HG02642 (cell line): Measurements from ENCODE around the gene AADAT.
A peak's percentile ranks its signal among the peaks of the same experiment; 100 is the strongest.

ENCODE experiments used
- ATAC-seq: cut with Tn5 transposase; IDR thresholded peaks from one replicate; pipeline ENCODE4 v1.9.1; 2021; ENCODE audit warnings: mild to moderate bottlenecking; ENCODE audit not compliant: unreplicated experiment, poor library complexity

Gene AADAT

GRCh38 chr4:170038232-170038631 lies 51.5 kb downstream of the AADAT start:
- ATAC-seq, result no peak

- no peak for ATAC-seq
Observed at GRCh38 chr4:170037481-170037880, 52.3 kb downstream of the AADAT start.

DNA sequence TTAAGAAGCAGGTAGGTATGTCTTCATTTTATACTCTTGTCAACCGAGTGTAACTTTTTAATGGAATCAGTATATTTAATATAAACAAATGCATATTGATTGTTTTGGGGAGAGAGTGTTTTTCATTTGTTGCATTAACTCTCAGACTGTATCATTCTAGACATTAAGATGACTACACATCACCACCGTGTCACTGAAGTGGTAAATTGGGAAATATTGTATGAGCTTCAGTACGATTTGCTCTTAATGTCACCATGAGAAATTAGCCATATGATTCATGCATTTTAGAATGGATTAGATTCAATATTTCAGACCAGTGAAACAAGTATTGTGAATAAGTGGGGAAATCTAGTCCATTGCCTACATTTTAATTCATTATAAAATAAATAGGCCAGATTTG lies 53.9 kb downstream of the AADAT start:
- no peak for ATAC-seq

- ATAC-seq, result no peak
Observed at GRCh38 chr4:170035231-170035630, 54.5 kb downstream of the AADAT start.

DNA sequence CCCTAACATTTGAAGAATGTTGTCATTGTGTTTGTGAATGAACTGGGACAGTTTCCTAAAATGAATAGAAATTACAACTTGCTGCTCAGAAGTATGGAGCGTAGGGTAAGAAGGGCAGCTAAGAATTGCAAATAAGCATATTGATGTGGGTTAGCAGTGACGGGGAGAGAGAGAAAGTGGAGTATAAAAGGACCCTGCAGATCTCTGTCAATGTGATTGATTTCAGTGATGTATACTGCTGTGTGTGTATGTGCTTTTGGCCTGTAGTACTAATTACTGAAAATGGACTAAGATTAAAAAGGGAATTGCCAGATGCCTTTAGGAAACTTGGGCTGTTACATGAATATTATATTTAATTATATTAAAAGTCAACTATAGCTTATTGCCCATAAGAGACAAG lies 55.8 kb downstream of the AADAT start:
- ATAC-seq, result no peak

- no peak for ATAC-seq
Observed at GRCh38 chr4:170030121-170030520, 59.6 kb downstream of the AADAT start.

DNA sequence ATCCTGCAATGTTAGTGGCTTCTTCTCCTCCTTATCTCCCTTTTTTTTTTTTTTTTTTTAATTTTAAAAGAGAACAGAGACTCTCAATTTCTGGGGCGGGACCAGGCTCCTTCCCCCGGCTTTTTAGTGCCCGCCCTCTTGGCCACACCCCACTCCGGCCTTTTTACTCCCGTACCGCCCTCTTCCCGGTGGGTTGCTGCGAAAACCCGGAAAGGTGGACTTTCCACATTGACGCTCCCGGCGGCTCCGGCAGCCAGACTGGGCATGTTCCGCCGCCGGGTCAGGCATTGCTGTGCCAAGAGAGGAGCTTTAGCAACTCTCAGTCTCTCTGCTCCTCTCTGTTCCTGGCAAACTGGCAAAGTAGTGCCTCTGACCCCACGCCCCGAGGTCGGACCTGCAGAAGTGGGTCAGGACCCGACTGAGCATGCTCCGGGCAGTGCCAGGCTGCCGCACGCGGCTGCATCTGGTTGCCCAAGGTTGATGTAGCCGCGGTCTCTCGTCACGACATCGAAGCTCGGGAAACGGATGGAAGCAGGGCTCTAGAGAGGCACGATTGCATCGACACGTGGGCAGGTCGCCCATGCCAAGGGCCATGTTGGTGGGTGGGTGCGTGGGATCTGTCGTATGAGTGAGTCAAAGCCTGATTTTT lies 62.5 kb downstream of the AADAT start:
- peak; percentile 72 for ATAC-seq

DNA sequence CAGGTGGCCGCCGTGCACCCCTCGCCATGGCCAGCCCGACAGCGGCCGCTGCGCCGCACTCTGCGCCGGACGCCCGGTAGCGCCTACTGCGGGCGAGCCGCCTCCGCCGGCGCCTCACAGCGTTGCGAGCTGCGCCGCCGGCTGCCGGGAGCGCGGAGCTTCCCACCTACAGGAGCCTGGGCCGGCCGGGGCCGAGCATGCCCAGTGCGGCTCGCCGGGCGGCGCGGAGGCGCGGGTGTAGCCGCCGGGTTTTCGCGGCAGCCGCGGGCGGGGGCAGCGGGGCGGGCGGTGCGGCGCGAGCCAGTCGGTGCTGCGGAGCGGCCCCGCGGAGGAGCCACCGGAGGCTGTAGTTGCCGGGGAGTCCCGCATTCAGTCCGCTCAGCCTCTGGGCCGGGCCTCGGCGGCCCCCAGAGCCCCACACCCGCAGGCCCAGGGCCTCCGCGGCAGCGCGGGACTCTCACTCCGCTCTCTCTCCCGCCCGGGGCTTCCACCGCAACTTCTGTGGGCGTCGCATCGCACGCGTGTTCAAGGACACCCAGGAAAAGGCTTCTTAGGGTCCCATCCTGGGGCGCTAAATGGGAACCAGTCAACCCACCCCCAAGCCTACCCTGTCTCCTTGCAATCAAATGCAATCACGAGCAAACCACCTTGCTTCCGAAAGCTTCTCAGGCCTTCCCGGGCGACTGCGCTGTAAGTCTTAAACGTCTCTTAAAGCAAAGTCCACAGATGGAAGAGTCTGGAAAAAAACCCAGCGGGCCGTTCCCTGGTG lies 63.3 kb downstream of the AADAT start, which contains the start of gene MFAP3L:
Gene MFAP3L, minus strand, starts transcription at position 143 of the 769 bp plus-strand sequence. CDS start 20,518 bp downstream, outside the sequence.
- ATAC-seq, result peak; percentile 89

DNA sequence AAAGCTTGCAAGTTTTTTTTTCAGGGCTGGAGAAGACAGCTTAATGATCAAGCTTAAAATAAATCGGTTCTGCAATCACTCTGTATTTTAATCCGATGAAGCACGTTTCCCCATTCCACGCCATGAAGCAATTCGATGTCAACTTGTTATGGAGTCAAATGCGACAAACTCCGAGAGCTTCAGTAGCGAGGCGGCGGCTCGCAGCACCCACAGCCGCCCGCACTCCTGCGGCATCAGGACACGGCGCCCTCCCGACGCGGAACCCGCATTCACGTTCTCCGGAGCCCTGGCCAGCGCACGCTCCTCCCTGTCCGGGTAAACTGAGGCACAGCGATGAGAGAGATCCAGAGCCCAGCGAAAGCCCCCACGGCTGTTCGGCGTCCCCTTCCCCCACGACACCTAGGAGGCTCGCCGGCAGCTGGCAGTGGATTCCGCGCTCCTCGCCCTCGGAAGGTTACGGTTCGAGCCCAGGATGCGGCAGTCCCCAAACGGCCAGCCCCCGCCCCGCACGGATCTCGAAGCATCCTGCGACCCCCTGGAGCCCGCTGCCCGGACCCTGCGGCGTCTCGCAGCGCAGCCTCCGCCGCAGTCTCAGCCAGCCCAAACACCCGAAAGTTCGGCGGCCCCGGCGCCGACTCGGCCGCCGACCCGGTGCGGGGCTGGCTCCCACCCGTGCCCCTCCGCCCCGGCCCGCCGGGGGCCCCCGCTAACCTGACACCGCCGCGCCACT lies 64.1 kb downstream of the AADAT start:
- ATAC-seq, result no peak

DNA sequence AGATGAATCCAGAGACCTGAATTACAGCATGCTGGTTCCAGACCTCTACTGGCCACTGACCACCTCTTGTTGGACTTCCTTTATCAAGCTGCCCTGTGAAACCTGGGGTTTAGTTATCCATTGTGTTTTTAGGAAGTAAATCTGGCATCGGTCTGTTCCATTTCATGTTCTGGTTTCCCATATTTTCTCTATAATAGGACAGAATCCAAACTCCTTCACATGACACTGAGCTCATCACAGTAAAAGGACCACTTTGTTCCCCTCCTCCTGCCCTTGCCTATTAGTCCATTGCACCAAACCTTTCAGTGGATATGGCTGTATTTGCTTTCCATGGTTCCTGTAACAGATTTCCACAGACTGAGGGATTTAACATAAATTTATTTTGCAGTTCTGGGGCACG lies 67.5 kb downstream of the AADAT start:
- no peak for ATAC-seq

- no peak for ATAC-seq
Observed at GRCh38 chr4:170017252-170017651, 72.5 kb downstream of the AADAT start.

GRCh38 chr4:170015285-170015684 lies 74.5 kb downstream of the AADAT start:
- no peak for ATAC-seq

DNA sequence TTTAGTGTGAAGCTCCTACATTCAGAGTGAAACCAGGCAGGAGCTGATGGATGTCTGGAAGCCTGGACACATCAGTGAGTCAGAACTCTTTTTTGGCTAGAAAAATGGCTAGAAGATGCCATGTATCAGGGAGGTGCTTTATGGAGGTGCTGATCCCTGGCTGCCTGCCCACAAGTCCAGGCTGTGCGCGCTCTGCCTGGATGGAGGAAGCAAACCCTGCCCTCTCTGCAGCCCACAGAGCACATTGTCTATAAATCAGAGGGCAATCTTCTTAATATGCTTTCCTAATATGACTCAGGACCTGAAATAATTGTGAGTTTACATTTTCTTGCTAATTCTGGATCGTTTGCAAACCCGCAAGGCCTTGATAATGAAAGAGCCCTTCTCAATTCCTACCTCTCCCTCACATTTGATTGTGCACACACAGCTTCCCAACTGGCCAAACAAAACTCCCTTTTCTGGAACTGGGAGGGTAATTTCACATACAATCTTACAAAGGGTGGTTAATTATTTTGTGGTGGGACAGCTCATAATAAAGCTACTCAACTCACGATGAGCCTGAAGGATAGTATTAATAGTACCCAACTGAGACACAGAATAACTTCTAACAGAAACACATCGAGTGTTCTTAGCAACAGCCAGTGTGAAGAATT lies 75.3 kb downstream of the AADAT start:
- no peak for ATAC-seq

- ATAC-seq, result no peak
Observed at GRCh38 chr4:170012629-170012958, 77.2 kb downstream of the AADAT start.

DNA sequence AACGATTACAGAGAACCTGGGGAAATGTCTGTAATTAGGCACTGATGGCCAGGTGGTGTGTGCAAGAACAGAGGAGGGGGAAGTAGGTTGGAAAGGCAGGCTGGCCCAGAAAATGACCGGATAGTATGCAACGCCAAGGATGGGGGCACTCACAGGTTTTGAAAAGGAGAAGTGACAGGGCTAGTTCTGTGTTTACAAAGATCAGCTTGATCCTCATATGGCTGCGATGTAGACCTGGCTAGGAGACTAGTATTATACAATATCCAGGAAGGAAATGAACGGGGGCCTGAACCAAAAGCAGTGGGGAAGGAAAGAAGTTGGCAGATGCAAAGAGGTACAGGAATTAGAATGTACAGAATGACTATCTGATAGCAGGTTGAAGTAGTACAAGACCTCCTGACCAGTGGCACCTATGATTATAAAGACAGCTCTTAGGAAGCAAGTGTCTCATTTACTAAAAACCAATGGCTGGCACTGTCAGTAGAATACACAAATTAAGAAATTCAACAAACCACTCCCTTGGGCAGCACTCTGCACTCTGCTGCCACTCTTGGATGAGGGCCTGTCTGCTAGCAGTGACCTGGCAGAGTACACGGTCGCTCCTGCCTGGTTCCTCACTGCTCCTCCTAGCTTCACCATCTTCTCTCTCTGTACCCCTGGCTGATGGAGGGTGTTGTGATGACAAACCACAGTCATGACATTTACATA lies 77.7 kb downstream of the AADAT start:
- ATAC-seq, result no peak
